SHP77 treated with DMSO at 0.1 percent for 48 hours (cell line): ENCODE data around the gene HSDL1.

Source experiments
- DNase-seq: peaks from one replicate; lab custom pipeline; 2025; lab: John Stamatoyannopoulos, UW

The HSDL1 gene

GRCh38 chr16:84144859-84145639 lies at the start of gene HSDL1, which contains the start of gene DNAAF1:
HSDL1 (minus strand) TSS chr16:84145177; CDS start chr16:84131321, 13,856 bp downstream.
DNAAF1 (plus strand) TSS chr16:84145308; CDS start chr16:84145441, 133 bp downstream.
- DNase-seq, result peak; percentile 62

DNA sequence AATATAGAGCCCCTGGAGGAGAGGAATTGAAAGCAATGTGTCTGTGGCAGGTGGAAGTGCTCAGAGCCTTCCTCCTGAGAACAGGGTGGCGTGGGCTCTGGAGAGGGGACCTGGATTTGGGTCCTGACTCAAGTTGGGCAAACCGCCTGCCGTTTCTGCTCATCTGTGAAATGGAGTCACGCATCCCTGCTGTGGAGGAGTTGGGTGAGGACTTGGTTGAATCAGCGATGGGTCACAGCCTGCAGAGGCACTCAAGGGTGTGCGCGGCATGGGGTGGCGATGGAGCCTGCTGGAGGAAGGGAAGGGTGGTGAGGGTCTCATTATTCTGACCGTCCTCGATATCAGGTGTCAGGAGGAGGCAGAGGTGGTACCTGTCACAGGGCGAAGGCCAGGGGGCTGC lies 49.0 kb upstream of the HSDL1 start:
- no peak for DNase-seq

DNA sequence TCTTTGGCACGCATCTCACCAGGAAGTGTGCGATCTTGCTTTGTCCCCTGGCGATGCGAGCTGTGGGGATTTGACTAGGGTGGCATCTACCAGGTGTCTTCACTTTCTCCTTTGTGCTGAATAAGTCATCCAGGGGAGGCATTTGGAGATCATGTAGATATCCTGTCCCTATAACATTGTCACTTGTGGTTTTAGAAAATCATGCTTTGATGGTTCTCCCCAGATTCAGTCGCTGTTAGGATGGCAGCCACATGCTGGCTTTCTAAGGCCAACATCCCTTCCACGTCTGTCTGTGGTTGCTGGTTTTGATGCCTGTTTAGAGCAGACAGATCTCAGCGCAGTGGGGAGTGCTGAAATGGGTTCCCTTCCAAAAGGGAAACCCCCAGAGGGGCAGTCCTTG lies 48.5 kb upstream of the HSDL1 start:
- no peak for DNase-seq

- DNase-seq, result no peak
These were observed 46.5 kb upstream of the HSDL1 start for GRCh38 chr16:84191466-84191865.

DNA sequence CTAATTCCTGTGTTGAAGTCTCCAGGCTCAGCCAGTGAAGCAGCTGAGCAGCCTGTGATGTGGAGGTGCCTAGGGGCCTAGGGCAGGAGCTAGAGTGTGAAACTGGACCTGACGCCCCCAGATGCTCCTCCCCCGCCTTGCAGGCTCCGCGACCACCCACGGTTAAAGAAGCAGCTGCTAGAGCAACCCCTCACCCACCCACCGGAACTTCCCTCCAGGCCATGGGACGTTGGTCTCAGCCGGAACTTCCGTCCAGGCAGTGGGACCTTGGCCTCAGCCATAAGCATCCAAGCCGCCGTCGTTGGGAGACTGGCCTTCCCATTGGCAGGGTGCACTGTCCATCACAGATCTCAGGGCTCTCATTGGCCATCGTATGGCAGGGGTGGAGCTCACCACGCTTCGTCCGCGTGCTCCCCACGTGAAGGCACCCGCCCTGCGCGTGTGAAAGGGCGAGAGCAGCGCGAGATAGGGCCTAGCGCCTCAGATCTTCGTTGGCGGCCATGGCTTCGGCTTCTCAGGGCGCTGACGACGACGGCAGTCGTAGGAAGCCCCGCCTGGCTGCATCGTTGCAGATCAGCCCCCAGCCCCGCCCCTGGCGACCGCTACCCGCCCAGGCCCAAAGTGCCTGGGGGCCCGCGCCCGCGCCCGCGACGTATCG lies 45.9 kb upstream of the HSDL1 start, which contains the start of gene ADAD2:
Gene ADAD2, plus strand, starts transcription at position 427 of the 658 bp plus-strand sequence. Its CDS starts 74 bp downstream, at position 501.
- no peak for DNase-seq

DNA sequence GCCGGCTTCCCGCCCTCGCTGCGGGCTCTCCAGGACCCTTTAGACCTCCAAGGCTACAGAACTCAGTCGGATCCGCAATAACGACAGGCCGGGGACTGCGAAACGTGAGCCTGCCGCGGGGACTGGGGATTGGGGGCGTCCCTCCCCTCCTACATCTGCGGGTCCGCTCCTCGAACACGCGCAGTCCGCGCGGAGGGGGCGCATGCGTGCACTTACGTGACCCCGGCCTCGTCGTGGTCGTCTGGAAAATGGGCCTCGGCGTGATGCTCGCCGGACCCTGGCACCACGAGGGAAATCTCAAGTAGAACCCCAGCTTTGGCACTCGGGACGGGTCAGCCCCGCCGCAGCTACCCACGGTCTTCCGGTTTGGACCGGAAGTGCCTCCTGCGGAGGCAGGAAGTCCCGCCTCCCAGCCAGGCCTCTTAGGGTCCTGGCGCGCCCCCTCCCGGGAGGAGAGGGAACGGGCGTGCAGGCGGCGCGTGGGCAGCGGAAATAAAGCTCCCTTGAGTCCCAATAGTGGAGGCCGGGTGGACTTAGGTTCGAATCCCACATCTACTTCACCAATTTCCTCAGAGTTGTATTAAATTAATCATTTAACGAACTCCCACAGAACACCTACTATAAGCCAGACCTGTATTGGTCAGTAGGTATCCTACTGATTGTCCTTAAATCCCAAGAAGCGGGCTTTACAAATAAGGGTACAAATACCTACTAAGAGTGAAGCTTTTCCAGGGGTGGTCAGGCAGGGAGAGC lies 41.9 kb upstream of the HSDL1 start, which contains the start of gene TAF1C:
Gene TAF1C, minus strand, starts transcription at position 373 of the 753 bp plus-strand sequence. CDS start 2,069 bp downstream, outside the sequence.
- peak; percentile 77 for DNase-seq

DNA sequence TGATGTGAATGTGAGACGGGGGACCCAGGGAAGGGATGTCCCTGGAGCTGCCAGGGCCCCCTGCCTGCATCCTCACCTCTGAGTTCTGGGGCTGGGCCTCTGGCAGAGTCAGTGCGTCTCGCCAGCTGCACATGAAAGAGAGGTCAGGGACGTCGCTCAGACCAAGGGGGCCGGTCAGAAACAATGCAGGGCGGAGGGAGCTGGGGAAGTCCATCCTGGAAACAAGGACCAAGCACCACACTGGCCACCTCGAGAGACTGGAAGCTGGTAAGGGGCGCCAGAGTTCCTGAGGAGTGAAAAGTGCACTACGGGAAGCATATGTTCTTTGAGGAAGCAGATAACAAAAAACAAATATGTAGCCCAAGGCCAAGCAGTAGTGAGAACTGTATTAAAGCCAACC lies 39.8 kb upstream of the HSDL1 start:
- DNase-seq, result no peak

DNA sequence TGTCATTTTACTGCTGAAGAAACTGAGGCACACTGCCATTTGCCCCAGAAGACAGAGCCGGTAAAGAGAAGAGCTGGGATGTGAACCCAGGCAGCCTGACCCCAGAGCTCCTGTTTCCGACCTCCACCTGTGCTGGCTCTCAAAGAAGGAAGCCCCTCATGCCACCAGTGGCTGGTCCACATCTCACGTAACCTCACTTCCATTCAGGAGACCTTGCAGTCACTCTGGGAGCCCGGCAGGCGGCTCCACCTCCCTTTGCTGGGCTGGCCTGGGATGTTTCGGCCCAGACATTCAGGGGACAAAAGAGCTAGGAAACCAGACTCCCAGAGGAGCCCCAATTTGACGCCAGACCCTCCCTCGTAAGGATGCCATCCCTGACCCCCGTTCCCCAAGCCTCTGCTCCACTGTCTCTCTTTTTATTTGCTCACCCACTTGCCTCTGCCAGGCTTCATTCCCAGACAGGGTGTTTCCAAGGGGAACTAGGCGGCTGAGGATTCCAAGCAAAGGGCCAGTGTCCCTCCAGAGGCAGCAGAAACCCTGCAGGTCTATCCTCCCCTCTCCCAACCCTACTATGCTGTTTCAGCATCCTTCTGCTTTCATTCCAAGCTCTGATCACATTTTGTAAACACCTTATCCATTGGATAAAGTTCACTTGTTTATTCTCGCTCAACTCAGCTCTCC lies 39.1 kb upstream of the HSDL1 start:
- DNase-seq, result no peak

GRCh38 chr16:84183572-84183875 lies 38.5 kb upstream of the HSDL1 start:
- DNase-seq, result no peak

DNA sequence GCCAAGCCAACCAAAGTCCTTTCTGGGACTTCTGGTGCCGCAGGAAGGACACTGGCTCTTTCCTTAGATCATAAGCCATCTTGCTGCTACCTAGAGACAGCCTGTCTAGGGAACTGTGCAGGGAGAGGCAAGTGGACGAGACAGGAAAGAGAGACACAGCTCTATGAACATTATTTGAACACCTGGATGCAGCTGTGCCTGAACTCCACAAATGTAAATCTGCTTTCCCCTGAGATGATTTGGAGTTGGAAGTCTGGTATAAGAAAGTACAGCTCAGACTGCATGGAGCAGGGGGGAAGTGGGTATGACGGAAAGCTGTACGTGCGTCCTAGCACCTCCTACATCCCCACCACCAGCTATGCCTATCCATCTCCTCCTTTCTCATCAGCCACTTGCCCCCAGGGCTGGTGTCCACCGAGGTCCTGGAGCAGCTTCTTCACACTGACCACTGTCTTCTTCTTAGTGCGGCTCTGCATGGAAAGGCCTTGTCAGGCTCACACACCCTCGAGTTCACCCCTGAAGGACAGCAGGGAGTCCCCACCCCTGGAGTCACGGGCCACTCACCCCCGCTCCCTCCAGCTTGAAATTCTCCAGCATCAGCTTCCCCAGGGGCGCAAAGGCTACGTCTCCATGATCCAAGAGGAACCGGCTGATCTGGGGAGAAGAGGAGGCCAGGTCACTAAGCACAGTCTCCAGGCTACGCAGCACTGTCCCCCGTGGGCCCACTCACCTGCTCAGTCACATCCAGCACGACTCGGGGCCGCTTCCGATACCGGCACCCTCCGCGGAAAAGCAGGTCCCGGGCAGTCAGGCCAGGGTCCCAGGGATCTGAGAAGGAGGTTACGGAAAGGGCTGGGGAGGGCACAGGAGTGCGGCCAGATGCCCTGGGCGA lies 37.9 kb upstream of the HSDL1 start:
- DNase-seq, result no peak

DNA sequence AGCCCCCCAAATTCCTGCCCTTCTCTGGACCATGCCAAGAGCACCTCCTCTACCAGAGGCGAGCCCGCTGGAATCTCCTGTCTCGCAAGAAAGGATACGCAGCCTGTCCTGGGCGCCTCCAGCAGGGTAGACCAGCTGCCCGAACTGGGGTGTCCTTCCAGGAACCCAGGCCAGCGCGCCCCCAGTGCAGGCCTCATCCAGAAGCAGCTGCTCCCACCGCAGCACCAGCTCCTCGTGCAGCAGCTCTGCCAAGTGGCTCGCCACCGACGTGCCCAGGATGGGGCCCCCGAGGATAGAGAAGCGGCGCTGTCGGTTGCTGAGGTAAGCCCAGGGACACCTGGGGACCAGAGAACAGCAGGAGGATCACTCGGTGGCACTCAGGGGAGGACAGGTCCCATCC lies 37.1 kb upstream of the HSDL1 start:
- no peak for DNase-seq

GRCh38 chr16:84181144-84181915 lies 36.4 kb upstream of the HSDL1 start:
- no peak for DNase-seq

- DNase-seq, result no peak
These were observed 35.7 kb upstream of the HSDL1 start for GRCh38 chr16:84180519-84181140.

- no peak for DNase-seq
These were observed 34.8 kb upstream of the HSDL1 start for GRCh38 chr16:84179612-84180320.

- DNase-seq, result no peak
These were observed 34.1 kb upstream of the HSDL1 start for GRCh38 chr16:84178892-84179611.

DNA sequence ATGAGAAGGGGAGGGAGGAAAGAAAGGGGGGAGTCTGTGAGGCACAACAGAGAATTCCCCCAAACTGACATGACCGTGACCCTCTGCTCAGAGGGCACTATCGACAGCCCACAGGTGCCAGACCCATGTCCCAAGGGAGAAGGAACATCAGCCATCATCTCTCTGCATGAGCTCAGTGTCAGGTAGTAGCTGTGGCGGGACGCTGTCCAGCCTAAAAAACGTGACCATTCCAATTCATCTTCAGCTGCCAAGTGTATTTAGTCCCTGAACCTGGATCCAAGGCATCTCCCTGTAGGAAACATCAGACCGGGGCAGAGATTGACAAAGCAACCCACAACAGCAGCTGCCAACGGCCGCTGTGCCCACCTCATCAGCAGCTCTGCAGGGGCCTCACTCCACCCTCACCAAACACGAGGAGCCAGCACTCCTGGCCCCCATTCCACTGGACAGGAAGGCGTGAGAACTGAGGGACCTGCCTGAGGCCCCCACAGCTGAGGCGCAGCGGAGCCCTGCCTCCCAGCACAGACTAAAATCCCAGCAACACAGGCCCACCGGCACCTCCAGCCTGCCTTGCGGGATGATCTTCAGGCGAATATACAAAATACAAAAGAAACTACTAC lies 33.3 kb upstream of the HSDL1 start:
- DNase-seq, result no peak

DNA sequence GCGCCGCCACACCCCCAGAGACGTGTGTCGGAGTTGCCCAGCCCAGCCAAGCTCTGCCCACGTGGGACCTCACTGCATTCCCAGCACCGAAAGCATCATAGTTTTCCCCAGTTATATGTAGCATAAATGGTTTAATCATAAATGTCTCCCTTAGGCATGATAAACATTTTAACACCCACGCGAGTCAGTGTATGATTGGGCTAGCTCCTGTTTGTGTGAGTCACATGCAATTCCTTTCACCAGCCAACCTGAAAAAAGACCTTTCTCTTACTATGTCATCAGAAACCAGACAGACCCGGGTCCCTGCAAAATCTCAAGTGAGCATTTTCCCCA lies 32.7 kb upstream of the HSDL1 start:
- DNase-seq, result no peak
